ENCODE measurements around the gene MKLN1.
A peak's percentile ranks its signal among the peaks of the same experiment; 100 is the strongest.

MKLN1 gene

DNA sequence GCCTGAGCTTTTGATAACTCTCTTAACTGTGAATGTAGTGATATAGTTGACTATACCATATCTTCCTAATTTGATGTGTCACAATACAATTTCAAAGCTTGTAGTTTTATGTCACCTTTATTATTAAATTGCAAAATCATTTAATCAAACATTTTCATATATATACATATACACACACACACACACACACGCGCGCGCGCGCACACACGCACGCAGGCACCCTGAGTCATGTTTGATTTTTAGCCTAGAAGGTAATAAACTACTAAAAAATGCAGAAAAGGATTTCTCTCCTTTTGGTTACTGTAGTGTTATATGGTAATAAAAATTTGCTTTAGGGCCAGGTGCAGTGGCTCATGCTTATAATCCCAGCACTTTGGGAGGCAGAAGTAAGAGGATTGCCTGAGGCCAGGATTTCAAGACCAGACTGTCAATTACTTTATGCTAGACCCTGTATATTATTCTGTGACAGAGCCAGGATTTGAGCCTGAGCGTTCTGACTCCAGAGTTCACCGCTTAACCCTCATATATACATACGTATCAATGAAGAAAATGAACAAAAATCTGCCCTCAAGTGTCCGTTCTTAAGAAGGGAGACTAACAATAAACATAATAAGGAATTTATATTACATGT, 139.2 kb downstream of the MKLN1 start:
- DNase-seq (ENCODE audit: low spot score), result no peak

DNA sequence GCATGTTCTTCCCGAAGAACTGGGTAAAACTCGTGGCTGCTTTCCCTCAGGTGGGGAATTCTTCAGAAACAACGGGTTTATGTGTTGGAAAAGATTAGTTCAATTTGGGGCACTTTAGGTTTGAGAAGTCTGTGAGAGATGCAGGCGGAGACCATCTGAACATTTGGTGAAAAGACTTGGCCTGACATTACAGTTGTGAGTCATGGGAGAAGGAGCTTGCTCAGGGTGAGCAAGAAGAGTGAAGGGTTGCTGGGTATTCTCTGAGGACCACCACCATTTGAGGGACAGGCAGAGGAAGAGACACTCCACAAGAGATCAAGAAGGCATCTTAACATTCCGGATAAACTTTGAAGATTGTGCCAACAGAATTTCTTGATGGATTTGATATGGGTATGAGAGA, 140.1 kb downstream of the MKLN1 start:
- no peak for DNase-seq (ENCODE audit: low spot score)

DNA sequence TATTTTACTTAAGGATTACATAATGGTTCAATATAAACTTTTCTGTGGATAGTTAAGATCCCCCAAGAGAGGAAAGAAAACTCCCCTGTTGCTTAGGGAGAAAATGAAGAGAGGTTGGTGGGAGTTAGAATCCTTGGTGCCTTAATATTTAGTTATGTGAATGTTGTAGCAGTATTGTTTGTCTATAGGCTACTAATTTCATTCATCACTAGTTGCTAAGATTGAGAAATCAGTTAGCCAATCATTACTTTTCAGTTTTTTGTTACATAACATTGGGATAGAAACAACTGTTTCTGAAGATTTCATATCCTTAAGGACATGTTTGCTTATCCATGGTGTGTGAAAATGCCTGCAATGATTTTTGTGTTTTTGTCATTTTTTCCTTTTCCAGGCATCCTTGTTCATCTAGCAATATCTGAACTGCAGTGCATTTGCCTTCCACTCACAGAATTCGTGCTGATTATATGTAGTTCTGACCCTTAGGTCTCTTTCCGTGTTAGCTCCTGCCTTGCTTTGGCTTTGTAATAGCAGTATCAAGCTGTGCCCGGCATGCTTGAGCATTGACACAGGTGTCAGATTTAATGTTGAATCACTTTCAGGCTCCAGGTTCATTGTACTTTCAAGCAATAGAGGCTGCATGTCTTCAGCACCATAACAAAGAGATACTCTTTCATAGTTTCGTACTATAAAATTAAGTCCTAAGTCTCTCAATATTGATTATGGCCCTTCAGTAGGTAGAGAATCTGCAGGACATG, 143.8 kb downstream of the MKLN1 start:
- no peak for DNase-seq (ENCODE audit: low spot score)

DNA sequence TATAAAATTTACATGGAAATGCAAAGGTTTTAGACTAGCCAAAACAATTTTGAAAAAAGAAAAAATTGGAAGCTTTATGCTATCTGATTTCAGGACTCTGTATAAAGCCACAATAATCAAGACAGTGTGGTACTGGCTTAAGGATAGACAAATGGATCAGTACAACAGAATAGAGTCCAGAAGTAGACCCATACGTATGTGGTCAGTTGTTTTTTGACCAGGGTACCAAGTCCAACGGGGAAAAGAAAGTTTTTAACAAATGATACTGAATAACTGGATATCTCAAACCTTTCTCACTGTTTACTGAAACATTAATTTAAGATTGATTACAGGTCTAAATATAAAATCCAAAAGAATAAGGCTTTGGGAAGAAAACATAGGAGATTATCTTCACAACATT, 149.1 kb downstream of the MKLN1 start:
- no peak for DNase-seq (ENCODE audit: low spot score)

DNA sequence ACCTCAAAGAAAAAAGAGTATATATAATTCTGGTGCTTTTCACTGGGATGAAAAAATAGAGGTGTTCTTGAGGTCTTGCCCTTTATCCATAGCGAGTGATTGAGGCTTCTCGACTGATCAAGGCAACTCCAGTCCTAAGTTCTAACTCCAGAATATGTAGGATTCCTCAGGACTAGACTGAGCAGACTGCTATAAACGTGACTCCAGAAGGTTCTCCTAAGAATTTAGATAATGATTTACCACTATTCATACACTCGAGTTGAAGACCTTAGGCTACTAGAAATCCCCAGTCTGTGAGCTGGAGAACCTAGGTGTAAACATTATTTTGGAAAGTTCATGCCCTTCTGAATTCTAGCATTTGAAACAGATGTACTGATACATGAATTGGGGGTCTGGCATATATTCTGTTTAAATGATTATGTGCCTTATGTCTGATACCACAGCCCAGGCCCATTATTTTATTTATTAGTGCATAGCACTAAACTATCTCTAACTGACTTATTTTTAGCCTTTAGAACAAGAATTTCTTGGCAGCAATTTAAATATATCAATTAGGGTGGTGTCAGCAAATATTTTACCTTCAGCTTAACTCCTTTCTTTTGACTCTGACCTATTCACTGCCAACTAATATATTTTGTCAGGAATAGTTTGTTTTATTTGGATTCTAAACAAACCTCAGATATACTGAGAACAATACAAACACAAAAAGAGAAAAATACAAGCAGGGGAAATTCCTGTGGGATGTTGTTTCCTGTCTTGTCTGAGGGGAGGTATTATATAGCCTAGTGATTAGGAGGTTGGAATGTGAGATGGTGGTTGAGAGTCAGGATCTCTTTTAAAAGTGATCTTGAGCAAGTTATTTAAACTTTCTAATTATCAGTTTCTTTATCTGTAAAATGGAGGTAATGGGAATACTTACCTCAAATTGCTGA, 153.0 kb downstream of the MKLN1 start:
- no peak for DNase-seq (ENCODE audit: low spot score)

DNA sequence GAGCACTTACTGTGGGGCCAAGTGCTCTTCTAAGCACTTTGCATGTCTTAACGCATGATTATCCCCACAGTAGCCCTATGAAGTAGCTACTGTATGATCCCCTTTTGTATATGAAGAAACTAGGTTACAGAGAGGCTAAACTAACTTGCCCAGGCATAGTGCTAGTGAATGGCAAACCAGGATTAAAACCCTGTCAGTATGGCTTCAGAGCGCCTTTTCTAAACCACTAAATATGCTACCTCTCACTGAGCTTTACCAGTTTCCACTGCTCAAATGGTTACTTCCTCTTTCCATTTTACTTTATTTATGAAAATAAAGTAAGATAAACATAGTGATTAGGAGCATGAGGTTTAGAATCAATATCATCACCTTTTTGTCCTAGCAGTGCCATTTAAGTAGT, 155.1 kb downstream of the MKLN1 start:
- no peak for DNase-seq (ENCODE audit: low spot score)

DNA sequence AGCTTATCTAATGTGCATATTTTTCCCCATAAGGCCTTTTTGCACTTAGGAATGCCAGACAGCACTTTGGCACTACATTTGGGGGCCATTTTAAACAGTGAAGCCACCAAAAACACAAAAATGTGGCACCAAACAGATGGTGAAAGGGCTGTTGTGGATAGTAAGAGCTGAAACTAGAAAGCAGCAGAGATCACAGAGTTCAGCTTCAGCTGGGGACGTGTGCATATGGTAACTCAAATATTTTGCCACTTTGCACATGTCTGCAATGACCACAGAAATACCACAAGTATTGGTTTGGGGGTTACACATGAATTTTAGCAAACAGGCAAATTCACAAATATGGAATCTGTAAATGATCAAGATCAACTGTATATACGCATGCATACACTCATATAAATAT, 155.9 kb downstream of the MKLN1 start:
- DNase-seq (ENCODE audit: low spot score), result no peak

DNA sequence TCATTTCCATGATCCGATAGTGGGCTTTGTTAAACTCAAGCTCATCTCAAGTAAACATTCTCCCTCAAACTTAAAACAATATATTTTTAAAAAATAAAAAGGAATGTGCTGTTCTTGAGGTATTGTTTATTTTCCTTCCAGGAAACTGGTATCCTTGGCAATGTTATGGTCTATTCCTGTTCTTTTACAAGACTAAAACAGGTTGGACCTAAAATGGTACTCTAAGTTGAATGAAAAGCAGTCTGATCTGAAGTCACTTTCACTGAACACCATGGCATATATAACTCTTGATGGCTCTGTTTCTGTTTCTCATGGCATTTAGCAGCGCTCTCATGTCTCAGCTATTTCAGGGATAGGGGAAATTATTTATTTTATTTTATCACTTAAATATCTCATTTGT, 158.7 kb downstream of the MKLN1 start:
- DNase-seq (ENCODE audit: low spot score), result no peak

DNA sequence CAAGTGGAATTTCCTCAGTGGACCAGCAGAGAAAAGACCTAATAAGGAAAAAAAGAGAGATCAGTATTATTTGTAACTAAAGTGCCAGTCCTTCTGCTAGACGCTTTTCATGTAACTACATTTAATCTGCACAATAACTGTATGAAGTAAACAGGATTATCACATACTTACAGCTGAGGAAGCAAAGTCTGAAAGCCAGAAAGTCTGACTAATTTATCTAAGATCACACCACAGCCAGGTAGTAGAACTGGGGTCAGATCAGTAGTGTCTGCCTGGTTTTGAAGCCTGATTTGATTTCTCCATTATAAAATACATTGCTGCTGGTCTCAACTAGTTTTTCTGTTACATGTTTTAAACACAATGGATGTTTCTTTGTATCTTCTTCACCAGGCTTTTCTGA, 159.5 kb downstream of the MKLN1 start:
- DNase-seq (ENCODE audit: low spot score), result no peak

DNA sequence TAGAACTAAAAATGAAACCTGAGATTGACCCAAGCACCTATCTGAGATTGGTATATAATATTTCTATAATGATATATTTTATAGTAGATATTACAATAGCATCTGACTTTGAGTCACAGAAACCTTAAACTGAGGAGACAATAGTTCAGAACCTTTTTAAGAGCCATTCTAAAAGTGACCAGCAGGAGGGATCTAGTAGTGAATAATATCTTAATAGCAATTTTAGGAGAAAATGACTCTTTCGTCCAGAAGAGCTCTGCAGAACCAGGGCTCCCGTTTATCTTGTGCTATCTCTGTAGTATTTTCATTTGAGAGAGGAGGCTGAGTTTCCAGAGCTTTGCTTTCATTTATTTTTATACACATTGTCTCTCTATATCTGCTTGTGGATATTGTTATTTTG, 160.7 kb downstream of the MKLN1 start:
- no peak for DNase-seq (ENCODE audit: low spot score)

DNA sequence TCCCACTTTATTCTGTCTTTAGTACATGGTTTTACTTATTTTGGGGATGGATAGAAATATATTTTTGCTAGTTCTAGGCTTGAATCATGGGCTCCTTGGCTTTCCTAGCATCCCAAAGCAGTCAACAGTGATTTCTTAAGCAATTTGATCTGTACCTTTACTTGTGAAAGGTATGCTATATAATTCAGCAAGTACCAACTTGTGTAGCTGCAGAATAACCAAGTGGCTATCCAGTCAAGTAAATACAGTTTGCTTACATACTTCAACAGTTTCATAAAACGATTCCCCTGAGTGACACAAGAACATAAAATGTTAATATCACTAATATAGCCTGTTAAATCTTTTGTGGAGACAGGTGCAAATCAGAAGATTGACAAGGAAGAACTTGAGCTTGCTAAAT, 161.5 kb downstream of the MKLN1 start:
- no peak for DNase-seq (ENCODE audit: low spot score)

DNA sequence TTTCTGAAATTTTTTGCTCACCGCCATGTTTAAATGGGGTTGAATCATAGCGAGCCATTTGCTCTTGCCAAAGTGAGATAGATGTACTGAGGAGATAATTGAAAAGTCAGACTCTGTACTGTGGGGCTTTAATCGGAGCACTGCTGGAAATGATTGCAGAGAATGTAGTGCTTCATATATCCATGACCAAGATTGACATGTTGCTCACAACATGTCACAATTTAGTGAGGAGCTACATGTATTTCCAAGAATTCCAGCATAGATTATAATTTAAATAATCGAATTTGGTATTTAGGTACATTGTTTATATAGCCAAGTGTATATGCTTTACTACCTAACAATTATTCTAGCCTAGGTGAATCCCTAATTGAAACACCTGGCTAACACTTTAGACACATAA, 162.2 kb downstream of the MKLN1 start:
- DNase-seq (ENCODE audit: low spot score), result no peak

DNA sequence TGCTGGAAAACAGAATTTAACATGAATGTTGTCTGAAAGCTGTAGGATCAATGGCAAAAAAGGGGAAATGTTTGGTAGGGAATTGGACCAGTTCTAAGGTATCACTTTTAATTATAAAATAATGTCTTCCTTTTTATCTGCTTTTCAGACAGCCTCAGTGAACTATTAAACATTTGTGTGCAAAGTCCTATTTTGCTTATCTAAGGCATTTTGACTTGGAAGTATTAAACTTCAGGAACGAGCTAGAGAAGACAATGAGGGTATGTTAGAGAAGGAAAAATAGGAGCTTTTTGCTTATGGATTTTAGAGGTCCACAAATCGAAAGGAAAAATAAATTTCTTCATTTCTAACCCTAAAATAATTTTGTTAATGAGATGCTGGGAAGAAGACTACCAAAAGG, 165.4 kb downstream of the MKLN1 start:
- DNase-seq (ENCODE audit: low spot score), result no peak

DNA sequence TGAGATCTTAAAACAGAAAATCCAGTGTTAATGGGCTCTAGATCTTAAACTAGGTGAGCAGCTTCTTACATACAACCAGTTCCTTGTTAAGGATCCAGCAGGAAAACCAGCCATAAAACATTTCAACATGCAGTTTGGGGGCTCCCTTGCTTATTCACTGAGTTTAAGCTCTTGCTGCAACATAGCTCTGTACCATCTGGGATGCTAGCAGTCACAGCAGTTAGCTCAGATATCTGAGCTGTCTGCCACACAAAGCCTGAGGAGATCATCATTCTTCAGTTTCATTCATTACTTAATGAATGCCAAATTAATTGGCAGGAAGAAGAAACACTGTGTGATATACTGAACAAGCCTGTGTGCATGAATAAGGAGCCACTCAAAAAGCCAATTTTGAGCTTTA, 165.9 kb downstream of the MKLN1 start:
- DNase-seq (ENCODE audit: low spot score), result peak; percentile 73

DNA sequence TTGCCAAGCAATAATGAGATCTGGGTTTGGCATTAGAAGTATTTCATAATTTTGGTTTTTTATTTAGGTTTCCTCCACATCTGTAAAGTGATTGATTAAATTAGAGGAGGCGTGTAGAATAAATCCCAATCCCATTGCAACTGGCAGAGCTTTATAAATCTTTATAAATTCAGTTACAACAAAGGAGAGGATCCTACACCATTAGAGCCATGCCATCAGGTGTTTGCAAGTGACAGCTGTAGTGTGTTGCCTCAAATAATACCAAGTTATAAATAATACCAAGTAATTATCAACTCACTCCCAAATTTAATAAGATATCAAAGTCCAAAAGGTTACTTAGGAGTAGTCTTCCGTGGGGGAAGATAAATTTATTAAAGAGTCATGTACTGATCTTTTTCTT, 166.5 kb downstream of the MKLN1 start:
- no peak for DNase-seq (ENCODE audit: low spot score)

DNA sequence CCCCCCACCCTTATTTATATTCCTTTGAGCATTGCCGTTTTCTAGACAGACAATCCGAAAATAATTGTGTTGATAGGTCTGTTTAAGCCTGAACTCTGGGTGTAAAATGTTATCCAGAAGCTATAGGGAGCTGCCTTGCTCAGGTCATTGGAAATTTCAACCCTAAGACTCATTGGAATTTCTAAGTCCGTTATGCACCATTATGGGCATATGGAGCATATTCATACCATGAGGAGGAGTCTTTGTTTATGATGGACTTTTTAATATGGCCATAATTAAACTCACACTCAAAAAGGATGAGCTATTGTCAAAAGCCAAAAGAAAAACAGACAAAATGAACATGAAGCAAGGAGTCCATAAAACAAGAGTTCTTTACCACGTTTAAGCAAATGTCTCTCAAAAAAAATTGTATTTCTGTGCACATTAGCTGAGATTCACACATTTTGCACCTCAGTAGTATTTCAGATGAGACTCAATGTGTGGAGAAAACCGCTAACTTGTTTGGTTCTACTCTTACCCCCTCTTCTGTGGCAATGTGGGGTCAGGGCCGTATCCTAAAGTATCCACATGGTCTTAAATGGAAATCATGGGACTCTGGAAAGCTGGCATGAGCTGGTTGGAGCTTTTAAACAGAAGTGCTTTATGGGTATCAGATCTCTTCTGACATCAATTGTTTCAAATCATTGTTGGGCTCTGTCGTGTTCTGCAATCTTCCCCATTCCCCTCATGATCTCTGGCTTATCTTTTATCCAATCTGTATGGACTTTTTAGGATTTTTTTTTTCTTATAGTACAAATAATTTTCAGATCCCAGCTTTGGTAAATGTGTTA, 168.2 kb downstream of the MKLN1 start:
- DNase-seq (ENCODE audit: low spot score), result no peak

DNA sequence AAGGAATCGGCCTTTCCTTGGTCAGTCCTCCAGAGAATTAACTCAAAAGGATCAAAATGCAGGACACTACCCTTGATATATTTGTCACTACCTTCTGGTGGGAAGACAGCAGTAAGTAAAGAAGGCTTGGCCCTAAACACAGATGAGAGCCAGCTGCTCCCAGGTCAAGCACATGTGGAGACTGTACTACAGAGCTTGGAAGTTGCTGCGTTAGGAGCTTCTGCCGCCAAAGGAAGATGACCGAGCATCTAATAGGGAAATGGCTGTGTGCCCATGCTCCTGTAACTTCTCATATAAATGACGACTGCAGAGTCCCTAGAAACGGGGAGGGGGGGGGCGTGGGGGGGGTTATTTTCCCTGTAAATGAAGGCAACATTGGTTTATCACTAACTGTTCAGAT, 169.8 kb downstream of the MKLN1 start:
- DNase-seq (ENCODE audit: low spot score), result no peak

DNA sequence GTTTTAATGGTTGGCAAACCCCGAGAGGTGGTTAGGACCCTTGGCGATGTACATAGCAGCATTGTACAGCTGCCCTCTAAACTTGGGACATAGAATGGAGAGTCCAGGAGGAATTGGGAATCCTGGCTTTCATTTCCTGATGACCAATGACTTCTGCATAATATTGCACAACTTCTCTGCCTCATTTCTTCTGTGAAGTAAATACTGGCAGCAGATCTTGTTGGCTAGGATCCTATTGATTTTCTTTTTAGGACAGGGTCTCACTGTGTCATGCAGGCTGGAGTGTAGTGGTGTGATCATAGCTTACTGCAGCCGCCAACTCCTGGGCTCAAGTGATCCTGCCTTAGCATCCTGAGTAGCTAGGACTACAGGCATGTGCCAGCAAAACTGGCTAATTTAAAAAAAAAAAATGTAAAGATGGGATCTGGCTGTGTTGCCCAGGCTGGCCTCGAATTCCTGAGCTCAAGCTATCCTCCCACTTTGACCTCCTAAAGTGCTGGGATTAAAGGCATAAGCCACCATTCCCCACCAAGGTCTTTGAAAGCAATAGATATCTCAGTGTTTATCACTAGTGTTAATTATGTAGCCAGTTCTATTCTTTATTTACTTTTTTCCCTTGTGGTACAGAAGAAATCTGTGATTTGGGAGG, 170.7 kb downstream of the MKLN1 start:
- no peak for DNase-seq (ENCODE audit: low spot score)

DNA sequence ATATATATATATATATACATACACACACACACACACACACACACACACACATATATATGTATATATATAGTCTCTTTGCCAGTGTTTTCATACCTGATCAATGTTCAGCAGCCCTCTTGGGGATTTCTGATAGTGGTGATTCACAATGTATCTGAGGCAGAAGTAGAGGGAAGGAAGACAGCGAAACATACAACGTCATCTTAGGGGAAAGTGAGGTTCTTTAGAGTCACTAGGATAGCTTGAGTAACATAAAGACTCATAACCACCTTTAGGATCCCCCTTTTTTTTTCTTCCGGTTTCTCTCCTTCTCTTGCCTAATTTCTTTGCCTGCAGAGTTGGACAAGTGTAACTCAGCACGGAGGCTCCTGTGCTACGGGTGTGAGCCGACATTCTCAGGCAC, 172.1 kb downstream of the MKLN1 start:
- no peak for DNase-seq (ENCODE audit: low spot score)

DNA sequence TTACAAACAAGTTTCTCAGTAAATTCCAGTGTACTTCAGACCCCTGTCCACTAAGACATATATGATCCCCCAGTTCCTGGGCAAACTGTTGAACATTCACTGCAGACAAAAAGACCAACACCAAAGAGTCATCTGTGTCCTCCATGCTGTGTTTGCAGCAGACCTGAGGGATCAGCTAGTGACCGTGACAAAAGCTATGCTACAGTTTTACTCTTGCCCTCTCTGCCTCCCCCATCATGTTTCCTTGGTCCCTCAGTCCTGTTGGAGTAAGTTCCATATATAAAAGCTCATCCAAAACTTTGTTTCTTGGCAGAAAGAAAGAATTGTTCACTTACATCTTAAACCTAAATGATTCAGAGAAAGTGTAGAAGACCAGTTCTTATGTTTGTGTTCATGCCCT, 172.7 kb downstream of the MKLN1 start:
- no peak for DNase-seq (ENCODE audit: low spot score)

DNA sequence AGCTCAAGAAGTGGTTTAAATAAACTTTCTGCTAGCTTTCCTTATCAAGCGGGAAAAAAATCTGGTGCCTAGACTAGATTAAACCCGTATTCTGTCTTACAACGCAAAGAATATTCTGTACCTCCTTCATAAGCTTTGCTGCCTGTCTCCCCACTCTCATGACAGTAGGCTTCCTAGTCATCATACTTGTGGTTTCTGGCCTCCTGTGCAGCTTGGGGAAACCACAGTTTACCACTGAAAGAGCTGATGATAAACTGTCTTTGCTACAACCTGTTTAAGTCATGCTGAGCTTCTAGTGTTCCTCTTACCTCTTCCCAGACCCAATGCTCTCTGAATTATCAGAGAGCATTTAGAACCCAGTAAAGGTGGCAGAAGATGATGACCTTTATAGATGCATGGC, 173.7 kb downstream of the MKLN1 start:
- no peak for DNase-seq (ENCODE audit: low spot score)
